COLO668 (cell line): ENCODE measurements around the gene PKNOX2.

Experiments
- DNase-seq: peaks from one replicate; lab custom pipeline; 2025; ENCODE audit not compliant: unreplicated experiment; lab: John Stamatoyannopoulos, UW

PKNOX2 gene

DNA sequence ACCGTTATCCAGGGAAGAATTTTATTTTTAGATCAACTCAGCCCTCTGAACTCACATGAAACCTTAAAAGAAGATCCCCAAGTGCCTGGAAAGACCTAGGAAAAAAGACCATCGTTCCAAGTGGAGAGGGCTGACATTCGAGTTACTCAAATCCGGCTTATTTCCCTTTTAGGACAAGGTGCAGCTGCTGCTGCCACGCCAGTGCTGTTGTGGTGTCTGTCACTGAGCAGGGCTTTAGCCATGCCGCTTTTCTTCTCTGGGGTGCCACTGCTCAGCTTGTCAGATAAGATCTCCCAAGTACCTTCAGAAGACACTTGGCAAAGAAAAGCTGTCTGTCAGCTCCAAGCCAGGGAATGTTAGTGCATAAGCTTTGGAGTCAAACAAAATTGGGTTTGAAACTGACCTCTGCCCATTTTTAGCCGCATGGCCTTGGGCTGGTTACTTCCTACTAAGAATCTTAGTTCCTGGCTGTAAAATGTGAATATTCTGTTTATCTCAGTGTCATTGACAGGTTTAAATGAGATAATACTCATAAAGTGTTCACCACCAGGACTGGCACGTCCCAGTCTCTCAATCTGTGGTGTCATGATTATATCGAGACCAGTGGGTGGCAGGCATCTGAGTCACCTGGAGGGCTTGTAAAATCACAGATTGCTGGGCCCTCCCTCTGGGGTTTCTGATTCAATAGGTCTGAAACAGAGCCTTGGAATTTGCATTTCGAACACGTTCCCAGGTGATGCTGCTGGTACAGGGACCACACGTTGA is 117.5 kb downstream of the PKNOX2 start:
- no peak for DNase-seq

- DNase-seq, result no peak
Measured at GRCh38 chr11:125282596-125282914, 118.0 kb downstream of the PKNOX2 start.

DNA sequence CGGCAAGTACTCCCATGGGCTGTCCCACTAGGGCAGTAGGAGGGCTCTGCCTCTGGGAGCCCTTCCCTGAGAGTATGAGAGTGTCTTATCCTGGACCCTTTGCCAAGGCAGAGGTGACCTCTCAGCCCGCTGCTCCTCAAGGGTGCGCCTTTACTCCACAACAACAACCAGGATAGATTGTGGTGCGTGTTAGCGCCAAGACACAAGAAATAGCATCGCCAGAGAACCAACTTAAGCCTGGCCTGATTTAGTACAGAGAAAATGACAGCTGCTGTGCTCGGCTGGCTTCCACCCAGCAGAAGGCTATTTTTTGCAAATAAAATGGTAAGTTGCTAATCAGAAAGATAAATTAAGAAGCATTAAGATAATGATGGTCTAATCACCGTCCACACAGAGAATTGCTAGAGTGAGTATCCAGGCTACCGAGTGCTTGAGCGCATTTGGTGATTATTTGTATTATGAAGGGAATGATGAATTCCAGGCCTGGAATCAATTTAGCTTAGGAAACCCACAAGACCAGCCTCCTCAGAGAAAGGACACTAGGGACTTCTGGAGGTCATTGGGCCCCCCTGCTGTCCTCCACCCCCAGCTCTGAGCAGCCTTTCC is 119.8 kb downstream of the PKNOX2 start:
- no peak for DNase-seq

GRCh38 chr11:125285844-125286243 is 121.3 kb downstream of the PKNOX2 start:
- DNase-seq, result no peak

GRCh38 chr11:125286486-125286885 is 121.9 kb downstream of the PKNOX2 start:
- no peak for DNase-seq

DNA sequence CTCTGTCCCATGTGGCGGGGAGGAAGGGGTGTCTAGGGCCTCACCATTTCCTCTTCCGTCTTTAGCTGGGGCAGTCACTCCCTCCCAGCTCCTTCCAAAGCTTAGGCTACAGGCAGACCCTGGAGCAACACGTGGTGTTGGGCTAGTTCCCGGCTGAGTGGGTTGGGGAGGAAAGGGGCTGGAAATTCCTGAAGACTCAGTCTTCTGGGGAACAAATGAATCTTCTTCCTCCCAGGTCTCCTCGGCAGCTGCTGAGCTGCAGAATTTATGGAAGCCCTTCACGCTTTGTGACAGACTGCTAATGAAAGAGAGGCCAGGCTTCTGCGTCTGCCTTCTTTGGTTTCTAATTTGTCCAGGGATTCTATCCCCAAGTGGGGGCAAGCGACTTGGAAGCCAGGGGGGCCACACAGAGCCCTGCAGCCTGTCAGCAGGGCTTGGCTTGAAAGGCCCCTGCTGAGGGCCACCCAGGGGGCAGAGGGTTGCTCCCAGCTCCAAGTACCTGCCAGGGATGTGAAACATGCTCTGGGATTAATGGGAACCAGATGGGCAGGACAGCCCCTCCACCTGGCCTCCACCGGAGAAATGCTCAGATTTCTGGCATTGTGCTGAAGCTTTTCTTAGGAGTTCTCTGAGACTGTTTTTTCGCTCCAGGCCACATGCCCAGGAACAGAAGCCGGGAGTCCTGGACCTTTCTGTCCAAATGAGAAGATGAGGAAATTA is 123.1 kb downstream of the PKNOX2 start:
- DNase-seq, result no peak

GRCh38 chr11:125289419-125290098 is 125.0 kb downstream of the PKNOX2 start:
- DNase-seq, result no peak

- DNase-seq, result no peak
Measured at GRCh38 chr11:125290263-125290662, 125.7 kb downstream of the PKNOX2 start.

- no peak for DNase-seq
Measured at GRCh38 chr11:125292100-125292499, 127.5 kb downstream of the PKNOX2 start.

GRCh38 chr11:125293596-125293995 is 129.0 kb downstream of the PKNOX2 start:
- DNase-seq, result no peak

- no peak for DNase-seq
Measured at GRCh38 chr11:125295931-125296330, 131.4 kb downstream of the PKNOX2 start.

DNA sequence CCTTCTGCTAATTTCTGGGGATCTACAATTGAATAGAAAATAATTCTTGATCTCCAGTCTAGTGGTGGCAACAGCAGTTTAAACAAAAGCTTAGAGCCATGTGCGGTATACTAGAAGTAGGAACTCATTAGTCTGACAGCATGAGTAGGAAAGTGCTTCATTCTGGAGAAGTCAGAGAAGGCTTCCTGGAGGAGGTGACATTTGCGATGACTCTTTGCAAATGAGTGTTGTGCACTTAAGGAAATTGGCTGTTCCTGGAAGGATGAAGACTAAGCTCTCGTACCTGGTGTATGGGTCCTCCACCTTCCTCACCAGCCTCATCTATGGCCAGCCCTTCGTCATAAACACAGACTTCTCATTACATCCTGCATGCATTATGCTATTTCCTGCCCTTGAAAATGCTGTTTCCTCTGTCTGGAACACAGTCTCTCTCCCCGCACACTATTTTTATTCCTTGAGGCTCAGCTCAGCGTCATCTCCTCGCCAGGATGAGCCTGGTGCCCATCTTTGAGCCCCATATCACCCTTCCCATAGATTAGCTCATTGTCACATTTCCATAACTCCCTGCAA is 132.9 kb downstream of the PKNOX2 start:
- DNase-seq, result no peak

DNA sequence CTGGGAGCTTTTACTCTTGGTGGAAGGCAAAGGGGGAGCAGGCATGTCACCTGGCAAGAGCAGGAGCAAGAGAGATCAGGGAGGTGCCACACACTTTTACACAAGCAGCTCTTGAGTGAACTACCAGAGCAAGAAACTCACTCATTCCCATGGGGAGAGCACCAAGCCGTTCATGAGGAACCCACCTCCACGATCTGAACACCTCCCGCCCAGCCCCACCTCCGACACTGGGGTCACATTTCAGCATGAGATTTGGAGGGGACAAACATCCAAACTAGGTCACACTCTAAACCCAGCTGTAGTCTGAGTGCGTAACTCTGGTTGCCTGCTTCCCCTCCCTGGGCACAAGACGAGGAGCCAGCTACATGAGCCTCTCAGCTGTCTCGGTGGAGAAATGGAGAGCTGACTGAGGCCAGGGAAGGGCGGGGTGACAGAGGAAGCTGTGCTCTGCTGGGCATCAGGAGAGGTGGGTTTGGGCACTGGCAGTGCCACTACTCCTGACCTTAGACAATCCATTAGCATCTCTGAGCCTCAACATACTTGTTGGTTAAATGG is 134.6 kb downstream of the PKNOX2 start:
- DNase-seq, result no peak

GRCh38 chr11:125299821-125300220 is 135.3 kb downstream of the PKNOX2 start:
- no peak for DNase-seq

DNA sequence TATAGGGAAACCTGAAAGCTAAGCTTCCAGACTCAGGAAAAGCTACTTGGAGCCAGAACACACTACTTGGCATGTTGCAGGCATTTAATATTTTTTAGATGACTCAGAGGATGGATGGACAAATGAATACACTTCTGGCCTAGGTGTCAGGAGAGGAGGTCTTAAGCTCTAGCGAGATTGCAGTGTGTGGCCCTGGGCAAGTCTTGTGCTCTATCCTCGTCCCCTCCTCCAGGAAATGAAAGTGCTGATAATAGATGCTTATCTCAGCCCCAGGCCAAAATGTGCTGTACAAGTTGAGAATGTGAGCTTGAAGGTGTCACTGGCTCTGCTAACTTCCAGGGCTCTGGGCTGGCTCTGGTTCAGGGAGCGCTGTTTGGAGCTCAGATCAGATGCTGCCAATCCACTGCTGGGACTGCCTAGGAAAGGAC is 136.3 kb downstream of the PKNOX2 start:
- no peak for DNase-seq

DNA sequence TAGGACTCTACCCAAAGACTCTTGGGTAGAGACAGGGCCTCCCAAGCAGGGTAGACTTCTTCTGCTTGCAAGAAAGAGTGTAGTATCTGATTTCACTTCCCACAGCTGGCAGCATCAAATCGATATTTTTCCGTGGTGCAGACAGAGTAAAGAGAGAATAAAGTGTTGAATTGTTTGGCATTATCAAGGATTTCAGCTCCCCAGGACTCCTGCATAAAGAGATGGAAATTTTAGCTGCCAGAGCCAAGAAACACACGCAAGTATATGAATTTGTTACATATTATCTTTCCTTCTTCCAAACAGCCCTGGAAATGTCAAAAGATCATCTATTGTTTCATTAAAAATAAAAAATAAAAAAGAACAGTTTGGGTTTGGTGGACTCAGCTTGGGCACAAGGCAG is 136.8 kb downstream of the PKNOX2 start:
- DNase-seq, result no peak

DNA sequence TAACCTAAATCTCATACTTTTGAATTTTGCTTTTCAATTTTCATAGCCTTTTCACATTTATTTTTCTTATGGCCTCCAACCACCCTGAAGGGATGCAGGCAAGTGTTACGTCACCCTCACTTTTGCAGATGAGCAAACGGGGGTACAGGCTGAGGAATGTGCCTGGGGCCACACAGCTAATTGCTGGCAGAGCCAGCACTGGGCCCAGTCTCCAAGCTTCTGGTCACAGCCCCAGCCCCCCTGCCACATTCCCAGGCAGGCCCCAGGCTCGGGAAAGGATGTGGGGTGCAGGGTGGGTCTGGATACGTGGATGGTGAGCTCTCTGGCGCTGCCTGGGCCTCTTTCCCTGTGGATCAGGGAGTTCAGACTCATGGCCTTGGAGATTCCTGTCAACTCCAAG is 138.6 kb downstream of the PKNOX2 start:
- no peak for DNase-seq

GRCh38 chr11:125303694-125304093 is 139.1 kb downstream of the PKNOX2 start:
- no peak for DNase-seq

GRCh38 chr11:125304136-125304535 is 139.6 kb downstream of the PKNOX2 start:
- no peak for DNase-seq

DNA sequence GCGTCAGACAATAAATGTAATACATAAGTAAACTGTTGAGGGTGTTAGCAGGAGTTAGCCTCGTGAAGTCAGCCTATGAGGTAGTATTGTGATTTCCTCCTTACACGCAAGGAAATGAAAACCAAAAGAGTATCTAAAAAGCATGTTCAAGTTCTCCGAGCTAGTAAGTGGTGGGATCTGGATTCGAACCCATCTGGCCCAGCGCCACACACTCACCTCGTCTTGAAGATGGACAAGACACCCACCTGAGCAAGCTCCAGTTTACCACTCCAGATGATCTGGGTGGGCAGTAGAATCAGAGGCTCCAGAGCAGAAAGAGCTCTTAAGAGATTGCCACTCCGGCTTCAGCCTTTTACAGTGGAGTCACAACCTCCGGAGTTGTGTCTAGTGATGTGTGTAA is 140.3 kb downstream of the PKNOX2 start:
- no peak for DNase-seq

- DNase-seq, result no peak
Measured at GRCh38 chr11:125305345-125305744, 140.8 kb downstream of the PKNOX2 start.
